Activated CD8-positive, alpha-beta T cell treated with anti-CD3 and anti-CD28 coated beads, Interleukin-2, amount 10 ng/mL, durations not matched to agents 7 days and 5 days (primary cell): Measurements from ENCODE around the gene FKBP6. TPM values are rescaled to one million over a fixed set of nuclear protein-coding genes. Genes with fewer than 3 reads are reported as not detected.
"Not testable (repeated sequence)": the region's sequence is repeated elsewhere in the genome, so short reads cannot be mapped to it uniquely, and the experiment has no call there.

Experiments
- ATAC-seq: fragments of 150-1000 bp; cut with Tn5 transposase; one replicate; pipeline ENCODE4 v1.10.0; 2021; ENCODE audit warnings: moderate library complexity
- CTCF ChIA-PET: fragments of 350-600 bp; sonication (Branson Sonifier 250); formaldehyde crosslinking; loops from one replicate; lab custom pipeline; 2021; ENCODE audit warnings: antibody characterized with exemption; lab: Charles Lee
- POLR2A ChIA-PET: fragments of 350-600 bp; sonication (Branson Sonifier 250); formaldehyde crosslinking; loops from one replicate; lab custom pipeline; 2021; ENCODE audit warnings: antibody characterized with exemption; lab: Charles Lee
- DNase-seq: peaks from one replicate; pipeline ENCODE4 v3.0.0-alpha.2; 2020
- H3K27ac Mint-ChIP-seq: one replicate; pipeline ENCODE4 v1.8.0; 2021; ENCODE audit warnings: mild to moderate bottlenecking, mixed read lengths
- H3K27me3 Mint-ChIP-seq: one replicate; pipeline ENCODE4 v1.8.0; 2021; ENCODE audit warnings: low read depth, mixed read lengths
- H3K36me3 Mint-ChIP-seq: one replicate; pipeline ENCODE4 v1.8.0; 2021; ENCODE audit warnings: low read depth, mixed read lengths
- H3K4me1 Mint-ChIP-seq: one replicate; pipeline ENCODE4 v1.8.0; 2021; ENCODE audit warnings: low read depth, mixed read lengths
- H3K4me3 Mint-ChIP-seq: one replicate; pipeline ENCODE4 v1.8.0; 2021; ENCODE audit warnings: mild to moderate bottlenecking, mixed read lengths
- H3K9me3 Mint-ChIP-seq: one replicate; pipeline ENCODE4 v1.8.0; 2022; ENCODE audit warnings: mixed read lengths; ENCODE audit not compliant: insufficient read depth
- total RNA-seq, 2 experiments: library from RNA; stranded (reverse); gene quantifications; one replicate each; pipeline ENCODE4 v1.2.3, GENCODE V29; 2021

Gene FKBP6
- total RNA-seq, 2 experiments from 2014 or later, result not detected

- DNase-seq, H3K36me3 Mint-ChIP-seq, POLR2A ChIA-PET, H3K4me3 Mint-ChIP-seq, H3K9me3 Mint-ChIP-seq, ATAC-seq, H3K27ac Mint-ChIP-seq, H3K27me3 Mint-ChIP-seq: not testable (repeated sequence)
- H3K4me1 Mint-ChIP-seq, result peaks cover 18% of the 10 kb centered on the region
- CTCF ChIA-PET, result interaction anchor here (2.1 kb wide), 1 partner anchor 126 kb away, joined by 18 read pairs; no protein-coding TSS in a partner anchor
Observed at GRCh38 chr7:73325424-73325823, 2.5 kb upstream of the FKBP6 start.

DNA sequence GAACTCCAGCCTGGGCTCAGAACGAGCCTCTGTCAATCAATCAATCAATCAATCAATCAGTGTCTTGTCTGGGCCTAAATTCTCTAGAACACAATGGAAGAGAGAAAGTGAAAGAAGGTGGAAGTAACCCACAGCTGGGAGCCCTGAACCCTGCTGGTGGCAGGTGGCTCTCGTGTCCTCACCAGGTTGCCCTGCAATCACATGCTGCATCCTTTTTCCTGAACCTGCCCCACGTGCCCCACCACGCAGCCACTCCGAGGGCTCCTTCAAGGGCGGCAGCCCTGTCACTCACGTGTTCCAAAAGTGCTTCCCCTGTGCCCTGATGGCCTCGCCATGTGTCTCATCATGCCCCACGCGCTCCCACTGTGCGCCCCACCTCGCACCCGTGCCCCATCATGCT, 512 bp upstream of the FKBP6 start:
- H3K4me3 Mint-ChIP-seq, H3K27ac Mint-ChIP-seq, H3K36me3 Mint-ChIP-seq, POLR2A ChIA-PET, DNase-seq, CTCF ChIA-PET, H3K9me3 Mint-ChIP-seq, ATAC-seq, H3K27me3 Mint-ChIP-seq: not testable (repeated sequence)
- H3K4me1 Mint-ChIP-seq, result peaks cover 18% of the 10 kb centered on the region

DNA sequence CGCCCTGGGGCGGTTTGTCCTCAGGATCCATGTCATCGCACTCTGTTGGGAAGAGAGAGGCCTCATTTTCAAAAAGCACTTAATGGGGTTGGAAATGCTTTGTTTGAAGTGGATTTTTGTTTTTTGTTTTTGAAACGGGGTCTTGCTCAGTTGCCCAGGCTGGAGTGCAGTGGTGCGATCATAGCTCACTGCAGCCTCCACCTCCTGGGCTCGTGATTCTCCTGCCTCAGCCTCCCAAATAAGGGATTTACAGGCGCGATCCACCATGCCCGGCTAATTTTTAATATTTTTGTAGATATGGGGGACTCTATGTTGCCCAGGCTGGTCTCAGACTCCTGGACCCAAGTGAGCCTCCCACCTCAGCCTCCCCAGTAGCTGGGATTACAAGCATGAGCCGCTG, 735 bp downstream of the FKBP6 start:
- Mint-ChIP-seq H3K9me3 (no peaks in the 10 kb centered on the region), H3K4me1 (peaks cover 14% of the 10 kb centered on the region)

DNA sequence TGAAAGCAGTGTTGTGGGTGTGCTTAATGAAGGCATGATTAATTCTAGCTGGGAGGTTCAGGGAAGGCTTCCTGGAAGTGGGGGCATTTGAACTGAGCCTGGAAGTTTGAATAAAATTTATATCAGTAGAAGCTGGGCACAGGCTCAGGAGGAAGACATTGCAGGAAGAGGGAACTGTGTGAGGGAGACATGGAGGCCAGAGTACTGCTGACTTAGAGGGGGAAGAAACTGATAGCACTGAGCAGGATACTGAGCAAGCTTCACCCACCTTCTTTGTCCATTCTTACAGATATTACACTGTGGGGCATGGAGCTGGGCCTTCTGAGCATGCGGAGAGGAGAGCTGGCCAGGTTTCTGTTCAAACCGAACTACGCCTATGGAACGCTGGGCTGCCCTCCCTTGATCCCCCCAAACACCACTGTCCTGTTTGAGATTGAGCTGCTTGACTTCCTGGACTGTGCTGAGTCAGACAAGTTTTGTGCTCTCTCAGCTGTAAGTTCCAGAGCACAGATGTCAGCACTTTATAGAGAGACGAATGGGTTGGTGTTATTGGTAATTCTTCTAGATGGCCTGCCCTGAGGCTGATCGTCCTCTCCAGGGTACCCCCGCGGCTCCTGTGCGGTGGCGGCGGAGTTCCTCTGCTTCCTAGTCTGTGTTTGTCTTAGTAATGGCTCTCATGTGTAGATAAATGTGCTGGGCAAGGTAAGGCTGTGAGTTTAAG, 2.1 kb downstream of the FKBP6 start:
- Mint-ChIP-seq H3K4me1 (peaks cover 4% of the 10 kb centered on the region), H3K27ac (no peak overlapping the region)
- POLR2A ChIA-PET, result interaction anchor here (0.9 kb wide), 1 partner anchor 19 kb away, joined by 4 read pairs; no protein-coding TSS in a partner anchor

More for the DNA sequence above, 735 bp downstream of the FKBP6 start:
- Mint-ChIP-seq H3K36me3 (no peaks in the 10 kb centered on the region), H3K27ac (no peak overlapping the region), H3K27me3 (peaks cover 3% of the 10 kb centered on the region), H3K4me3 (no peak overlapping the region)
- no peak for ATAC-seq
- POLR2A ChIA-PET, result no interaction called here
- DNase-seq, result no peak
- CTCF ChIA-PET, result no interaction called here

GRCh38 chr7:73330772-73331171, 2.8 kb downstream of the FKBP6 start:
- no peak overlapping the region for H3K27ac Mint-ChIP-seq
- ATAC-seq, result no peak
- no peaks in the 10 kb centered on the region for H3K9me3 Mint-ChIP-seq
- no peaks in the 10 kb centered on the region for H3K36me3 Mint-ChIP-seq
- CTCF ChIA-PET, result no interaction called here
- H3K4me3 Mint-ChIP-seq, result no peak overlapping the region
- POLR2A ChIA-PET, result no interaction called here
- no peak for DNase-seq
- peaks cover 4% of the 10 kb centered on the region for H3K4me1 Mint-ChIP-seq
- peaks cover 3% of the 10 kb centered on the region for H3K27me3 Mint-ChIP-seq

More for the DNA sequence above, 2.1 kb downstream of the FKBP6 start:
- Mint-ChIP-seq H3K27me3 (peaks cover 3% of the 10 kb centered on the region), H3K9me3 (no peaks in the 10 kb centered on the region), H3K36me3 (no peaks in the 10 kb centered on the region), H3K4me3 (no peak overlapping the region)
- DNase-seq (no peak), ATAC-seq (no peak)
- CTCF ChIA-PET, result no interaction called here

DNA sequence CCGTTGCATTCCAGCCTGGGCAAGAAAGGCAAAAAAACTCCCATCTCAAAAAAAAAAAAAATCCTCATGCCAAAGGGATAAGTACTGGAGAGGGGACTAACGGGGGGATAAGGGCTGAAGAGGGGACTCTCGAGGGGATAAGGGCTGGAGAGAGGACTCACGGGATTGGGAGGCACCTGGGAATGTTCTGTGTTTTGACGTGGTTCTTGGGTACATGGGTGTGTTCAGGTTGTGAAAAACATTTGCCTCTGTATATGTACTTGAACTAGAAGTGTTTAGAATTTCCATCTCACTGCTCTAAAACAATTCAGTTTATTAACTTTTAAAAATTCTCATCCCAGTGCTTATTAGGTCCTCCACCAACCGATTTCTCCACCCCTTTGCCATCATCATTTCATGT, 4.5 kb downstream of the FKBP6 start:
- Mint-ChIP-seq H3K27ac (no peak overlapping the region), H3K4me3 (no peak overlapping the region), H3K27me3 (peaks cover 5% of the 10 kb centered on the region), H3K9me3 (no peaks in the 10 kb centered on the region), H3K36me3 (no peaks in the 10 kb centered on the region), H3K4me1 (peaks cover 2% of the 10 kb centered on the region)
- no peak for DNase-seq
- ATAC-seq, result no peak
- ChIA-PET POLR2A (no interaction called here), CTCF (no interaction called here)

DNA sequence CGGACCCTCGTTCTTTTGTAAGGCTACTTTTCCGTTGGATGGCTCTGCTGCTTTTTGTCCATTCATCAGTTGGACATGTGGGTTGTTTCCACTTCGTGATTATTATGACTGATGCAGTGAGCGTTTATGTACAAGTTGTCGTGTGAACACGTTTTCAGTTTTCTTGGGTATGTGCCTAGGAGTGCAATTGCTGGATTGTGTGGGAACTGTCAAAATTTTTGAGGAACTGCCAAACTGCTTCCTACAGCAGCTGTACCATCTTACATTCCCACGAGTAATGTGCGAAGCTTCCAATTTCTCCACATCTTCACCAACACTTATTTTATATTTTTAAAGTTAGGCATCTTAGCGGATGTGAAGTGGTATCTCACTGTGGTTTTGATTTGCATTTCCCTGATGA, 10.4 kb downstream of the FKBP6 start:
- CTCF ChIA-PET, result no interaction called here
- ATAC-seq, result no peak

GRCh38 chr7:73340514-73340913, 12.6 kb downstream of the FKBP6 start:
- no peaks in the 10 kb centered on the region for H3K9me3 Mint-ChIP-seq
- no peak overlapping the region for H3K4me3 Mint-ChIP-seq
- H3K27ac Mint-ChIP-seq, result no peak overlapping the region
- POLR2A ChIA-PET, result no interaction called here
- DNase-seq (no peak), ATAC-seq (no peak)
- no peaks in the 10 kb centered on the region for H3K4me1 Mint-ChIP-seq
- no peaks in the 10 kb centered on the region for H3K36me3 Mint-ChIP-seq
- peaks cover 4% of the 10 kb centered on the region for H3K27me3 Mint-ChIP-seq
- CTCF ChIA-PET, result interaction anchor here (1.1 kb wide), 1 partner anchor 17 kb away, joined by 4 read pairs; no protein-coding TSS in a partner anchor

More for the DNA sequence above, 10.4 kb downstream of the FKBP6 start:
- H3K9me3 Mint-ChIP-seq, result no peaks in the 10 kb centered on the region
- no peaks in the 10 kb centered on the region for H3K36me3 Mint-ChIP-seq
- H3K27ac Mint-ChIP-seq, result no peak overlapping the region
- DNase-seq, result no peak
- peaks cover 4% of the 10 kb centered on the region for H3K27me3 Mint-ChIP-seq
- H3K4me1 Mint-ChIP-seq, result no peaks in the 10 kb centered on the region
- POLR2A ChIA-PET, result no interaction called here
- no peak overlapping the region for H3K4me3 Mint-ChIP-seq

GRCh38 chr7:73341877-73342276, 13.9 kb downstream of the FKBP6 start:
- H3K27ac Mint-ChIP-seq, result no peak overlapping the region
- H3K36me3 Mint-ChIP-seq, result no peaks in the 10 kb centered on the region
- DNase-seq (no peak), ATAC-seq (no peak)
- POLR2A ChIA-PET, result no interaction called here
- CTCF ChIA-PET, result no interaction called here
- H3K9me3 Mint-ChIP-seq, result no peaks in the 10 kb centered on the region
- peaks cover 2% of the 10 kb centered on the region for H3K27me3 Mint-ChIP-seq
- H3K4me1 Mint-ChIP-seq, result no peaks in the 10 kb centered on the region
- no peak overlapping the region for H3K4me3 Mint-ChIP-seq

GRCh38 chr7:73342645-73343044, 14.7 kb downstream of the FKBP6 start:
- H3K27ac Mint-ChIP-seq, result no peak overlapping the region
- POLR2A ChIA-PET, result no interaction called here
- CTCF ChIA-PET, result no interaction called here
- DNase-seq (no peak), ATAC-seq (no peak)
- no peaks in the 10 kb centered on the region for H3K9me3 Mint-ChIP-seq
- no peaks in the 10 kb centered on the region for H3K36me3 Mint-ChIP-seq
- no peaks in the 10 kb centered on the region for H3K4me1 Mint-ChIP-seq
- peaks cover 2% of the 10 kb centered on the region for H3K27me3 Mint-ChIP-seq
- no peak overlapping the region for H3K4me3 Mint-ChIP-seq

DNA sequence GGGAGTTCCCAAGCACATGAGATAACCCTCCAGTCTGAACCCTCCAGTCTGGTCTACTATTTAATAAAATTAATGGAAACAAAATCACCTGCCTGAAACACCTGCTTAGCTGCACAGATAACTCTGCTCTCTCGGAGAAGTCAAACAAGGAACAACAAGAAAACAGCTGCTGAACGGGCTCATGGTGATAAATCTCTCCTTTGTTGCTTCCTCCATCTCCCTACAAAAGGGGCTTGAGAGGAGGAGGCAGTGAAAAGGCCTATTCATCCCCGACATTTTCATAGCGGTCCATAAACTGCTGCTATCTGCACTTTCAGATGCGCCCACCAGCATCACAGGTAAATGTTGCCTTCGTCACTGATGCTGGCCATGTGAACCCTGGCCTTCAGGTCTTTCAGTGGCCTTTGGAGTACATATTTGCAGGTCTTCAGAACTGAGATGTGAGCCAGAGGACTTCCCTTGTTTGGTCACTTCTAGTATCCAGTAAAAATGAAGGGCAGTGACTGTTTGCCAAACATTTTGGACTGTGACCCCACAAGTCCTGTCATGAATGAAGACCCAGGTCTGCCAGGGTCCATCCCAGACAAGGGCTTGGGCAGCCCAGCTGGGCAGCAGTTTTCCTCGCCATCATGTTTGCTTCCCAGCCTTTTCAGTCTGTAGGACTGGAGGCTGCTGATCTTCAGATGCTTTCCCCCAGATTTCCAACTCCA, 15.9 kb downstream of the FKBP6 start:
- no peaks in the 10 kb centered on the region for H3K36me3 Mint-ChIP-seq
- ChIA-PET POLR2A (no interaction called here), CTCF (interaction anchor here (0.8 kb wide), 1 partner anchor 19 kb away, joined by 3 read pairs; no protein-coding TSS in a partner anchor)
- no peak for DNase-seq
- no peak overlapping the region for H3K4me3 Mint-ChIP-seq
- no peak for ATAC-seq
- no peak overlapping the region for H3K27ac Mint-ChIP-seq
- H3K9me3 Mint-ChIP-seq, result no peaks in the 10 kb centered on the region
- no peaks in the 10 kb centered on the region for H3K4me1 Mint-ChIP-seq
- H3K27me3 Mint-ChIP-seq, result peaks cover 2% of the 10 kb centered on the region

DNA sequence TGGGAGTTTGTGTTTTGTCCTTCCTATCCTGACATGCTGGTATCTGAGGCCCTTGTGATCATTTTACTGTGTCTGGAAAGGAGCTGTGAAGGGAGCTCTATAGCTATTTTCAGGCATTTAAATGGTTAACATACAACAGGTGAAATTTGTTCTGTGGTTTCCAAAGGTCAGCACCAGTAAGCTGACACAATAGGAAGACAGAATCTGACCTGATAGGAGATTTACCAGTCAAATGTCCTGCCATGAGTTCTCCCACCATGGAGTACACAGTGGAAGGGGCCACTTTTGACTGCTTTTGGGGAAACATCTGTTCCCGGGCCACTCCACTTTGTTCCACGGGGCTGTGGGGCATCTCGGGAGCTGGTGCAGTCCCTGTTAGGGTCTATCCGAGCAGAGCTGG, 17.6 kb downstream of the FKBP6 start:
- H3K27me3 Mint-ChIP-seq, result peaks cover 2% of the 10 kb centered on the region
- DNase-seq (no peak), ATAC-seq (no peak)
- H3K9me3 Mint-ChIP-seq, result no peaks in the 10 kb centered on the region
- H3K27ac Mint-ChIP-seq, result no peak overlapping the region
- no peak overlapping the region for H3K4me3 Mint-ChIP-seq
- H3K36me3 Mint-ChIP-seq, result no peaks in the 10 kb centered on the region
- ChIA-PET CTCF (no interaction called here), POLR2A (no interaction called here)
- H3K4me1 Mint-ChIP-seq, result no peaks in the 10 kb centered on the region
